ENCODE data around the gene FGF18.

FGF18 gene

DNA sequence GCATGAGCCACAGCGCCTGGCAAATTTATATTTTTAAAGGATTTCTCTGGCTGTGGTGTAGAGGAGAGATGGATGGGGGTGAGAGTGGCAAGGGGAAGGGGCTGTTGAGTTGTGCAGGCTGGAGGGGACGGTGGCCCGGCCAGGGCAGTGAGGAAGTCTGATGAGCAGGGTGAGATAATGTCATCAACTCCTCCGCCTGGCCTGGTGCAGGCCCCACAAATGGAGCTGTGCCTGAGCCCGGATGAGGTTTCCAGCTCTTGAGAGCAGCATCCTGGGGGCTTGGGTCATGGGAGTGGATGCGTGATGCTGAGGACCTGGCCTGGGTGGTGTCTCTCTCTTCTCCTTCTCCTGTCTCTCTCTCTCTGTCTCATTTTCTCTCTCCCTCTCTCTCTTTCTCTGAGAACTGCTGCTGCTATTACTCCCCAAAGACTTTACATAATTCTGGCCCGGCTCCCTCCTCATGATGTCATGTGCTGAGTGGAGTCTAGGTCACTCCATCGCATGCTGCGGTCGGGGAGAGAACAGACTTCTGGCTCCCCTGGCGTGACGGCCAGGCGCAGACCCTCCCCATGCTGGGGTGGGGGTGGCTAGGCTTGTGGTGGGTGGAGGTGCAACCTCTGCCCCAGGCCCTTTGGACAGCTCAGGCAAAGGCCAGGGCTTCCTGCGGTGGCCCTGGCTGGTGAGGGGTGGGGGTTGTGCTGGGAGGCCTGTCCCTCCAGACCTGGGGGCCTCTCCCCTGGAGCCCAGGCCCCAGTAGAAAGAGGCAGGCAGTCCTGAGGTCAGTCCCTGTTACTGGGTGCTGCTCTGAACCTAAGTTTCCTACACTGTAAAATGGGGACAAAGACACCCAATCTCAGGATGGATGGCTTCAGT is 26.4 kb downstream of the FGF18 start:
- DNase-seq = no peak

DNA sequence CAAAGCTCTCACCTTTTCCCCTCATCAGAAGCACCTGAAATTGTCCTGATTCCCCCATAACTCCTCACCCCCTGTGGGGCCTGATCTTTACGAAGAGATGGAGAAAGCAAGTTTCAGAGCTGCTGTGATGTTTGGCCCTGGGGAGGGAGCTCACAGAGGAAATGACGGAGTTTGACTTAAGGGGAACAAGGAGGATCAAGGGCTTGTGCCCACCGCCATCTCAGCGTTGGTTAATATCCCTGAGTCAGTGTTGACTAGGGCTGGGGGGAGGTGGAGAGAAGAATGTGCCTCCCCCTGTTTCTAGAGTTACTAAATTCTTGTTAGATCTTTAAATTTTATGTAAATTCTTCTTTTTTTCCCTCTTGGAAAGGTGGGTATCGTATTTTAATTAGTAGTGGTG is 27.8 kb downstream of the FGF18 start:
- DNase-seq = no peak

DNA sequence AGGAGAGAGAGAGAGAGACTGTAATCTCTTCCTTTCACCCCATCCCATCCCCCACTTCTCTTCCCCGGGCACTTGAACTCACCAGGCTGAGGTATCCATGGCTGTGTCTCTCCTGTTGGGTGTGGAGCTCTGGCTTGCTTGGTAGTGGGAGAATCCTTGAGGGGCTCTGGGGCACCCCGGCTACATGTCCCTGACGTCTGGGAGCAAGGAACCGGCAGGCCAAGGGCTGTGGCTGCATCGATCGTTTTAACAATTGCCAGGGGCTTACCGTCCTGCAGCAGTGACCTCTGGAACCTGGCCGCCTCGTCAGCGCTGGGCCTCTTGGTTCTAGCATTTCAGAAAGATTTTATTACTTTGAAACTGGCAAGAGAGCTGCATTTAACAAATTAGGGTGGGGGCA is 30.0 kb downstream of the FGF18 start:
- no peak for DNase-seq

- no peak for DNase-seq
Measured at GRCh38 chr5:171450423-171451331, 31.2 kb downstream of the FGF18 start.

GRCh38 chr5:171451421-171451820 is 32.0 kb downstream of the FGF18 start:
- DNase-seq = no peak

DNA sequence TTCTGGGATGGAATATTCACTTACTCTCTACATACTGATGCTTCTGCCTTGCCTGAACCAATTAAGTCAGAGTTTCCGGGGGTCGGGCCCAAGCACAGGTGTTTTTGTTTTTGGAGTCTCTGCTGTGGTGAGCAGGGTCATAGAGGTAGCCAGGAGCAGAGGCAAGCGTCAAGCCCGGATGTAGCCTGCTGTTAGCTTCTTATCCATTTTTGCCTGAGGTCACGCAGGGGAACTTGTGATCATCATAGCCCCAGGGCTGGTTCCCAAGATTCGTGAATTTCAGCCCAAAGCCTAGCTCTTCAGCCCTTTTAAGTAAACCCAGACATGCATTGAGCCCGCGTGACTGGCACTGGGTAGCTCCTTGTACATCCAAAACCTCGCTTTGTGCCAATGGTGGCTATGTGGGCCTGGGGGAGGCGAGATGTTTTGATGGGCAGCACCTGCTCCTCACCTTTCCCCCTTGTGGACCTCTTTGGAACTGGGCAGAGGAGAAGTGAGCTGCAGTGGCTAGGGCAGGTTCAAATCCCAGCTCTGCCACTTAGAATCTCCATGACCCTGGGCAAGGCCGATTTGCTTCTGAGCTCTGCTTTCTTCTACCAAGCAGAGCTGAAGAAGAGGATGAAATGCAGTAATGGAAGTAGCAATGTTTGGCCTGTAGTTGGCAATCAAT is 33.7 kb downstream of the FGF18 start:
- DNase-seq = no peak

DNA sequence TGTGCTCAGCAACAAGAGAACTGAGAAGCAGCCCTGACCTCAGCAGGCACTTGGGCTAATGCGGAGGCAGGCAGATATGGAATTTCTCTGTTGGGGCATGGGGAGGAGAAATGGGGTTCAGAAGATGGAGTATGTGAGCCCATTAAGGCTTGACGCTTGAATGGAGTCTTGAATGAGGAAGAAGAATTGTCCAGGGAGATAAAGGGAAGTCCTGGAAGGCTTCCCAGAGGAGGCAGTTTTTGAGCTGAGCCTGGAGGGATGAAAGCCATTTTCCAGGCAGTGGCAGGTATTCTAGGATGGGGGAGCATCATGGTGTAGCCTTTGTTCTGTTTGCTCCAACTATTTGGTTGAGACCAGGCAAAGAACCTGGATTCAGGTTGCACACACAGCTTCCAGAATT is 34.5 kb downstream of the FGF18 start:
- no peak for DNase-seq

GRCh38 chr5:171454549-171454948 is 35.1 kb downstream of the FGF18 start:
- DNase-seq = no peak

- no peak for DNase-seq
Measured at GRCh38 chr5:171455522-171455921, 36.1 kb downstream of the FGF18 start.

DNA sequence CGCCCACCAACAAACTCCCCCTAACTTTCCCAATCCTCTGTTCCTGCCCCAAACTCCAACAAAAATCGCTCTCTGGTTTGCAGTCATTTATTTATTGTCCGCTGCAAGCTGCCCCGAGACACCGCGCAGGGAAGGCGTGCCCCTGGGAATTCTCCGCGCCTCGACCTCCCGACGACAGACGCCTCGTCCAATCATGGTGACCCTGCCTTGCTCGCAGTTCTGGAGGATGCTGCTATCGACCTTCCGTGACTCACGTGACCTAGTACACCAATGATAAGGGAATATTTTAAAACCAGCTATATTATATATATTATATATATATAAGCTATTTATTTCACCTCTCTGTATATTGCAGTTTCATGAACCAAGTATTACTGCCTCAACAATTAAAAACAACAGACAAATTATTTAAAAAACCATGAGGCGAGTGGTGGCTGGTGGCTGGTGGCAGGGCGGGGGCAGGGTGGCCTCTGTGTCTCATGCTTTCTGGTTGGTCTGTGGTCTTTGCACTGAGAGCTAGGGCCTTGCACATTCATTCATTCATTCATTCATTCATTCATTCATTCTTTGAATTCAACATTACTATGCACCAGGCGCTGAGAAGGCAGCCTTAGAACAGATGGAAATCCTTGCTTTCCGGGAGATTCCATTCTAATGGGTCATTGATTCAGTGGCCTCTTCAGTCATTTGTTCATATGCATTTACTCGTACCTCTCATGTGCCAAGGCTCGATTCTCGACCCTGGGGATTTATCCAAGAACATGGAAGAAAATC is 37.9 kb downstream of the FGF18 start:
- no peak for DNase-seq

GRCh38 chr5:171459839-171460238 is 40.4 kb downstream of the FGF18 start:
- no peak for DNase-seq

- peak; percentile 20 to 31 for DNase-seq
Measured at GRCh38 chr5:171462136-171462927, 42.9 kb downstream of the FGF18 start.

DNA sequence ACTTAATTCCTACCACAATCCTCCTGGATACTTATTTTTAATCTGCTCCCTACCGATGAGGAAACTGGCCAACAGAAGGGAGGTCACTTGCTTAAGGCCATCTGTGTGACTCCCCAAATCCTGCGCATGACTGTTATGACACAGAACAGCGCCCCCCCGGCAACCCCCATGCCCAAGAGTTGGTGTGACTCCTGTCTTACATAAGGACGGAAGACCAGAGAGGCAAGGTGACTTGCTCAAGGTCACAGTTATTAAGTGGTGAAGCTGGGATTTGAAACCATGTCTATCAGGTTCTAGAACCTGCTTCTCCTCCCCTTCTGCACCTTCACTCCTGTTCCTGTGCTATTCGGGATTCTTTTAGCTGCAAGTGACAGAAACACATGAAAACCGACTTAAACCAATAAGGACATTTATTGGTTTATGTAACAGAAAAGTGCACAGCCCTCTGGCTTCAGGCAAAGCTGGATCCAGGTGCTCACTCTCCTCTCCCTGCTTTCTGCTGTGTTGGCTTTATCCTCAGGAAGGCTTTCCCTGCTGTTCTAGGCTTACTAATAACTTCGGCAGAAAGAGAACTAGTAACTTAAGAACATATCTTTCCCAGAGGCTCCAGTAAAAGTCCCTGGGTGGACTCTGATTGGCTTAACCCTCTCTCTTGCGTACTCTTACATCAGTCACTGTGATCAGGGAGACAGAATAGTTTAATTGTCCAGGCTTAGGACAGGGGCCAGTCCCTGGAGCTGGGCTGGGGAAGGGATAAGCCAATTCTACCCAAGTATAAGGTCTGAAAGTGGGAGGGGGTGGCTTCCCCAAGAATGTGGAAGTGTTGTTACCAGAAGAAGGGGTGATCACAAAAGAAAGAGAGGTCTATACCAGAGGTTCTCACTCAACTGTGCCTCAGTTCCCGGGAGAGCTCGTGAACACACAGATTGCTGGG is 43.7 kb downstream of the FGF18 start:
- DNase-seq = no peak

DNA sequence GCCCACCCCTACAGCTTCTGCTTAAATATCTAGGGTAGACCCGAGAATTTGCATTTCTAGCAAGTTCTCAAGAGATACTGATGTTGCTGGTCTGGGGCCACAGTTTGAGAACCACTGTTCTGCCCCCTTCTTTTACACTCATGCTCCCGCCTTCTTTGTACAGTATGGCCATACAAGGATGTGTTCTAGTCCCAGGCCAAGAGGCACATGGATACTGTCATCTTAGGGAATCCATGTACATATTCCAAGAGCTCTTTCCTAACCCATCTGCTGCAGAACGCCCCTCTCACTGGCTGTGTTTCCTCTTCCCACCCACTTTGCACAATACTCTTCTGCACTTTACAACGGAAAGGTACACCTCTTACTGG is 44.4 kb downstream of the FGF18 start:
- DNase-seq = no peak

- DNase-seq = no peak
Measured at GRCh38 chr5:171464829-171465228, 45.4 kb downstream of the FGF18 start.

DNA sequence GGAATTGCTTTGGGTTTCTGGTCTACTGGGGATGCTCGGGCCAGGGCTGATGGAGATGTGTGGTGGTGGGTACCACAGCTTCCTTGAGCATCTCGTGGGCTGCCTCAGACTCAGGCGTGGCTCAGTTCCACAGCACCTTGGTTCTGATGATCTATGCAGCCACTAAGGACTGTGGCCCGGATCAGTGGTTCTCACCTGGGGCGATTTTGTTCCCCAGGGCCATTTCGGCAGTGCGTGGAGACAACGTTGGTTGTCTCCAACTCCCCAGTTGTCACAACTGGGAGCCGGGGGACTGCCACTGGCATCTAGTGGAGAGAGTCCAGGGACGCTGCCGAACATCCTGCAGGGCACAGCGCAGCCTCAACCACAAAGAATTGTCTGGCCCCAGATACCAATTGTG is 47.7 kb downstream of the FGF18 start:
- no peak for DNase-seq

DNA sequence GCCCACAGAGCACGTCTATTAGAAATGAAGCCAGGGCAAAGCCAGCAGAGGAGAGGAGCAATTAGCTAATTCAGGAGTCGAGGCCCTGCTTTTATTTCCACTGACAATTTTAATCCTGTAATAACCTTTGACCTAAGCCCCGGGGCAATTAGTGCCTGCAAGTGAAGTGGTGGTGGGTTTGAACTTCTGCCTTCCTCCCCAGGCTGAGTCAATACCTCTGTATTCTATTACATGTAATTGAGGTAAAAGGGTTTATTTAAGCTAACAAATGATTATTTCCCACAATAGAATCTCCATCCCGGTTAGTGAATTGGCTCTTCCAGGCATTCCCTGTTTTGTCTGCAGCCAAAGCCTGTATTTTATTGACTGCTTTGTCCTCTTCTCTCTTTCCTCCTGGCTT is 49.9 kb downstream of the FGF18 start:
- DNase-seq = peak; percentile 65 to 83

DNA sequence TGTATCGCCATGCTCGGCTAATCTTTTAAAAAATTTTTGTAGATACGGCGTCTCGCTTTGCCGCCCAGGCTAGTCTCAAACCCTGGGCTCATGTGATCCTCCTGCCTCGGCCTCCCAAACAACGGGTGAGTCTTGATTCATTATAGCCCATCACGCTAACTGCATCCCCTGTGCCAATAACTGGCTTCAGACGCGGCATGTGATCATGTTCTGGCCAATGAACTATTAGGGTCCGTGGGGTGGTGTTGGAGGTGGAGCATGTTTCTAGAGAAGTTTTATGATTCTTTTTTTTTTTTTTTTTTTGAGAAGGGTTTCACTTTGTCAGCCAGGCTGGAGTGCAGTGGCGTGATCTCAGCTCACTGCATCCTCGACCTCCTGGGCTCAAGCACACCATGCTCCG is 51.0 kb downstream of the FGF18 start:
- DNase-seq = no peak

DNA sequence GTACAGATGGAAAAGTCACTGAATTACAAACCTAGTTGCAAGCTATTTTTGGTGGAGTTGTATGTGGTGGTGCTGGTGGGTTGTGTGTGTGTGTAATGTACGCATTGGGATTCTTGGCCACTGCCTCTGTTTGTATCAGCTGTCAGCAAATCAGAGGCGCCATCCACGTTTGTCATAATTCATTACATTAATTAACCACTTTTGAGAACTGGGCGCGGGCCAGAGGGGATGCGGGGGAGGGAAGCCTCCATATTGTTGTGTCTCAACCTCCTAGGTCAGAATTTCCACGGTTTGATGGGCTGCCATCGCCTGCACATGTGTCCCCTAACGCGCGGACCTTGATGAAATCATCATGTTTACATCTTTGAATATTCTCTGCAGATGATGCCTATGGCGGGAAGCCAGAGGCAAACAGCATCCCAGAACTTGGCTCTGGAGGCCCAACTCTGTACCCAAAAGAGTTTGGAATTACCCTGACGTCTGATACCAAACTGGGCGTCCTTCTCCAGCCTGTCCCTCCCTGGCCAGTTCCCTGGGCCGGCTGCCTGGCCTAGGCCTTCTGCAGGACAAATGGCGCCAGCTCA is 54.9 kb downstream of the FGF18 start:
- DNase-seq = no peak

GRCh38 chr5:171475596-171475995 is 56.1 kb downstream of the FGF18 start:
- DNase-seq = no peak
